Amniotic stem cell (primary cell): ENCODE measurements around the gene MATCAP1.

Source experiments
- DNase-seq: peaks from one replicate; lab custom pipeline; 2025; lab: John Stamatoyannopoulos, UW

MATCAP1 gene

DNA sequence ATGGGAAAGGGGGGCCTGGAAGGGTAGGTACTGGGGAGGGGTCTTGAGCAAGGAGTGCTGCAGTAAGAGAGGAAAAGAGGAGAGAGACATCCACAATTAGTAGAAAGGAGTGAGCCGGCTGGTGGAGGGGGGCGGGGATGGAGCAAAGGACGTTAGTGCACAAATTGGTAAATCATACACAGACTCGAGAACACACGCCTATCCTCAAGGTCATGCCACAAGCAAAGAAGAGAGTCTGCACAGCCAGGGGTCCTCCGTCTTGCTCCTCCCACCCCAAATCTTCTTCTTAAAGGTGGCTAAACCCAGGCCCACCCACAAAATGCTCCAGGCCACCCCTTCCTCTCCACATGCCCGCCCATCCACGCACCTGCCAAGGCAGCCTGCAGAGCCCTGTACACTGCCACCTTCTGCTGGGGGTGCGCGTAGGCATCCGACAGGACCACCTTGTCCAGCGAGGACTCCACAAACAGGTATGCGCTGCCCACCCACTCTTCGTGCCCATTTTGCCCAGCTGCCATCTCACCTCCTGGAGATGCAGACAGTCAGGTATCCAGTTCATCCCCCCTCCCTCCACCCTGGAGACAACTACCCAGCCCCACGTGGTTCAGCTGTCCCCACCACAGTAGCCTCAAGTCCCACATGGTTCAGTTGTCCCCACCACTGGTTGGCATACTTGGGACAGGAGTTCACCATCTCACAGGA is 27.5 kb downstream of the MATCAP1 start:
- DNase-seq, result no peak

DNA sequence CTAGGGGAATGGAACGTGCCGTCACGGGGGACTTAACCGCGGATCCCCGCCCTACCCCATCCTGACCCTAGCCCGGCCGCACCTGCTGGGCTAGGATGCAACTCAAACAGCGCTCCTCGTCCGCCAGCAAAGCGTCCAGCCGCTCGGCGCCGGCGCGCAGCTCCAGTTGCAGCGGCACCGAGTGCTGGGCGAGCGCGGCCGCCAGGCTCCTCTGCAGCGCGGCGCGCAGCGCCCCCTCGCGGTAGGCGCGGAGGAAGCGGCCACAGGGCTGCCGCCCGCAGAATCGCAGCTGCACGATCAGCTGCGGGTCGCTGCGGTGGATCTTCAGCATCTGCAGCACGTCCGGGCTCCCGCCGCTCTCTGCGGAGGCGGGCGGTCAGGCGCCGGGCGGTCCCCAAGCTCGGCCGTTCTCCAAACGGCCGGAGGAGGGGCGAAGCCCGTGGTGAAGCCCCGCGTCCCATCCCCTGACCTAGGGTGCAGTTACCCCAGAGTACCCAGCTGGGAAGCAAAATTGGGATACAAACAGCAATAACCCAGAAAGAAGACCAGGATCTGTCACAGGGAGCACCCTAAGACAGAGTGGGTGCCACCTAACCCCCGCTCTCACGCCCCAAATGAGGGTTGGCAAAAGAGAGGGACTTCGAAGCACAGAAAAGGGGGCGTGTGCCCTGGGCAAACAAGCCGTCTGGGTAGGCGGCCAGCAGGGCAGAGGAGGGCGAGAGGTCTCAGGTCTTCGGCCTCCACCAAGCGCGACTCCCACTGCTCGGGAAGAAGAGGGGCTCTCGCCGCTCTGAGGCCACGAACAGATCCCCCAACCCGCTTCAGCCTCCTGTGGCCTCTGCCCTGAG is 28.2 kb downstream of the MATCAP1 start:
- DNase-seq, result no peak

DNA sequence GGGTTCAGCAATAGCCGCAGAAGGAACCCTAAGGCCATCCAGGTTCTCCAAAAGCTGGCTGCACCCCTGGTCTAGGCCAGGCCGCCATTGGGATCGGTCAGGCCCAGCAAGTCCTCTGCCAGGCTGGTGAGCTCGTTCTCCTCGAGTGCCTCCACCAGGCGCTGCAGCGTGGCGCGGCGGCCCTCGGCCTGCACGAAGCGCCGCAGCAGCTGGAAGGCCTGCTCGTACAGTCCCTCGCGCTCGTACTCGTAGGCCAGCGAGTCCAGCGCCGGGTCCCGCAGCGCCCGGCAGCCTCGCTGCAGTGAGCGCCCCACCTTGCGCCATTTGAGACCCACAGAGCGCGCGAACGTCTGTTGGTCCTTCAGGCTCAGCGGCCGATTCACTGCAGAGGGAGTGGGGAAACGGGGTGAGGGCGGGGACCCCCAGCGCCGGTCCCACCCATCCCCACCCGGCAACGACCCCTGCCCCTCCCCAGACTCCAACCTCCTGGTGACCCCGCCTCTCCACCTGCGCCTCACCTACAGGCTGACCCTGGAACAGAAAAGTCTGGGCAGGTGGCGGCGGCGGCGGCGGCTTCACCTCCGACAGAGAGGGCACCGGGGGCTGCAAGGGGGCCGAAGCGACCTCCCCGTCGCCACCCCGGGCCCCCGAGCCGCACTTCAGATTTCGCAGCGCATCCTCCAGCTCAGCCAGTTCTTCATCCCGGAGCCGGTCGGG is 29.0 kb downstream of the MATCAP1 start:
- no peak for DNase-seq

DNA sequence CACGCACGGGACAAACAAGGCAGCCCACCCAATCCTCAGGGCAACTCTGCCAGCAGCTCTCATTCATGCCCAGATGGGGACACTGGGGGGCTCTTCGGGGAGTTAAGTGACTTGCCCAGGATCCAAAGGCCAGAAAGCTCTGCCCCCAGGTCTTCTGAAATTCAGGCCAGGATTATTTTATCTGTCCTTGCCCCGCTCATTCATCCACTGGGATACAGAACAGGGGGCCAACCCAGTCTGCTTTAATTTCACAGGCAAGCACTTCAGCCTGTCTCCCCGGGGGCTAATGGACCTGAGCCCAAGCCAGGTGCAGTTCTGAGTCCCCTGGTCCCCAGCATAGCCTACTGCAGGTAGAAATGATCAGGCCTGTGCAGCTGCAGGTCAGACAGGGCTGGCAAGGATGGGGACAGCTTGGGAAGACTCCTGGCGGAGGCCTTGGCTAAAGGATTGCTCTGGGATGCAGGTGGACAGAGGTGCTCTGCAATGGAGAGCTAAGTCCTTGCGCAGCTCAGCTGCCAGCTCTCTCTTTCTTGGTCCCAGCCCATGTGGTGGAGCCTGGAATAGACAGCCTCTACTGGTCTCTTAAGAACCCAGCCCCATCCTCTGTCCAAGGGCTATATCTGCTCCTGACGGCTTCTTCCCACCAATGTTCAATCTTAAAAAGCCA is 32.2 kb downstream of the MATCAP1 start:
- DNase-seq, result no peak

DNA sequence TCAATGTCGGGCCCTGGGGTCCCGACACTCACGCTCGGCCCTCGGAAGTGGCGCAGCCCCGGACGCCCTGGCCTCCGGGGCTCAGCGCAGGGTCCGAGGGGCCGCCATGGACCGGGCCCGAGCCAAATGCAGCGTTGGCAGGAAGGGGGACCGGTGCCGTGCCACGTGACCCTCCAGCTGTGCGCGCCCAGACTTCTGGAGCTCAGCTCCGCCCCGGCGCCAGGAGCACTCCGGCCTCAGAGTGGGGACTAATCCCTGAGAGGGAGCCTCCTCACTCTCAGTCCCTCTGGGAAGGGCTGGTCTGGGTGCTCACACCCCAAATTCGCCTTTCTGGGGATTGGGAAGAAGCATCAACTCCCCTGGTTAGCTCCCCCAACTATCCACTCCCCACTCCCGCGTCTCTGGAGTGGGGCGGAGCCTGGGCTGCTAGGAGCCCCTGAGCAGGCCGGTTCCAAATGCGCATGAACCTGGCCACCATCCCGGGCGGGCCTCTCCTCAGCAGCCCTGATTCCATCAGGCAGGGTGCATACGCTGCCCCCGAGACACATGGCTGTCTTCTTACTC is 32.8 kb downstream of the MATCAP1 start, which contains the start of gene B3GNT9:
TSS of gene B3GNT9 (minus strand) at position 166 of the 564 bp plus-strand sequence. CDS start 513 bp downstream, outside the sequence.
- DNase-seq, result peak; percentile 41

DNA sequence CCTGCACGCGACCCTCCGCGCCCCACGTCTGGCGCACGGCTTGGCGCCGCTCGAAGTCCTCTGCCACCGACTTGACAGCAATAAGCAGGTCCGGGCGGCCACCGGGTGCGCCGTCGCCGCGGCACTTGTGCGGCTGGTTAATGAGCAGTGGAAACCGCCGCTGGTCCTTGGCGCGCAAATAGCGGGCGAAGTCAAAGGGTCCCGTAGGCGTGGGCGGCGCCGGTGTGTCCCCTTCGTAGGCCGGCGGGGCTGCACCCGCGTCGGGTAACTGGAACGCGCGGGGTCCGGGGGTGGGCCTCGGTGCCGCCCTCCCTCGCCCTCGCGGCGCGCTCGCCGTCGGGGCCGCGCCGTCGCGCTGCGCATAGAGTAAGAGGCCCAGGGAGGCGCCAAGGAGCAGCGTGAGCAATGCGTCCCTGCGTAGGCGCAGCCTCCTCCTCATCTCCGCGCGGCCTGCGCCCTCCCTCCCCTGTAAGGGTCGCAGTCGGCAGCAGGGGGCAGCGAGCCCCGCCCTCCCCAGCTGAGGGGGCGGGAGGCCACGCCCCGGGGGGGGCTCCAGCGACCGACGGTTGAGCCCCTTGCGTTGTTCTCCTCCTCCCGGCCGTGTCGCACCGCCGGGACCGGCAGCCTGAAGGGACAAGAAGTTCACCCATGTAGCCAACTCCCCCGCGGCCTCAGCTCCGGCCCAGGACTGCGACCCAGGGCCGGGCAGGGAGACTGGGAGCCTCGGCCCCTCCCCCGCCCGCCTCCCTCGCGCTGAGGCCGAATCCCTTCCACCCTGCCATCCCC is 33.5 kb downstream of the MATCAP1 start:
- DNase-seq, result no peak

DNA sequence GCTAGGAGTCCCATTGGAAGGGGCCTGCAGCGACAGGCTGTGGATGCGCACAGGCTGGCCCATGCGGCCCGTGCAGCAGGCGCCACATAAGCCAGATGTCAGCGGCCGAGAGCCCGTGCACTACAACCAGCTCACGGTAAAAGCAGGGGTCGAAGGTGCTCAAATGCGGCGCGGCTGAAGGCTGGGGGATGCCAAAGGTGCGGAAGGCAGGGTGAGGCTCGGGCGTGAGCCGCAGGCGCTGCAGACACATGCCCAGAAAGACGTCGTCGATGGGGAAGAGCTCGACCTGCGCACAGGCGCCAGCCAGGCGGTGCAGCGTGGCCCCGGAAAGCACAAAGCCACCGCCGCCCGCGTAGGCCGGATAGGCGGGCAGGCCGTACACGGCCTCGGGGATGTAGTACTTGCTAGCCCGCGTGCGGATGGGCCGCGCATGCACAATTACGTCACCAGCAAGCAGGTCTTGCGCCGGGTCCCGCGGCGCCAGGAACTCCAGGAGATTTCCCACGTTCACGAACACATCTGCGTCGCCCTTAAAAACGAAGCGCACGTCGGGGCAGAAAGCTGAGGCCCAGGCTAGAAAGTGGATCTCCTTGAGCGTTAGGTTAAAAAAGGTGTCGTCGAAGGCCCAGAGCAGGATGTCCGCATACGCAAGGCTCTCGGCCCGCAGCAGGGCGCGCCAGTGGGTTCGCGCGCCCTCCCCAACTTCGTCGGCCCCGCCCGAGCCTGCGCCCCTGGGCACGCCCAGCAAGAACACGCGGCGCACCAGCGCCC is 34.3 kb downstream of the MATCAP1 start:
- no peak for DNase-seq

DNA sequence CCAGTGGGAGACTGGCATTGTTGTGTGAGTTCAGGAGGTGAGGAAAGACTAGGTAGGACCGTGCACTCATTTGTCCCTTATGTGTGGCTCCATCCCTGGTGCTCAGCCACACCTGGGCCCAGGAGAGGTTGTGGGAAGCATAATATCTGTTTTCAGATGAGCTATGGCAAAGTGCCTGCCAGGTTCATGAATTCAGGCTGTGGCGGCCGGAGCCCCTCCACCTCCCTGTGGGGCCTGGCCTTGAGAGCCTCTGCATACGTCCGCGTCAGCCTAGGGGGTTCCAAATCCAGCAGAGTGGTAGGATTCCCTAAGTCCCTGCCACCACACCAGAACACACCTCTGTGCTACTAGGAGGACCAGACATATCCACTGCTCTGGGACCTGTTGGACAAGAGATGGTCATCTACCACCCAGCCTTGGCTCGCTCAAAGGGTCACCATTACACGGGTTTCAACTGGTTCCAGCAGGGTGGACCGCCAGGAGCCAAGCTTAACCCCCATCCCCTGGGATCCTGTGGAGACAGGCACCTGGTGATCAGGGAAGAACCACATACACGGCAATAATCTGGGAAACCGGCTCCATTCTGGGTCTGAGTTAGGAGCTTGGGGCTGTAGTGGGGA is 35.0 kb downstream of the MATCAP1 start:
- no peak for DNase-seq

DNA sequence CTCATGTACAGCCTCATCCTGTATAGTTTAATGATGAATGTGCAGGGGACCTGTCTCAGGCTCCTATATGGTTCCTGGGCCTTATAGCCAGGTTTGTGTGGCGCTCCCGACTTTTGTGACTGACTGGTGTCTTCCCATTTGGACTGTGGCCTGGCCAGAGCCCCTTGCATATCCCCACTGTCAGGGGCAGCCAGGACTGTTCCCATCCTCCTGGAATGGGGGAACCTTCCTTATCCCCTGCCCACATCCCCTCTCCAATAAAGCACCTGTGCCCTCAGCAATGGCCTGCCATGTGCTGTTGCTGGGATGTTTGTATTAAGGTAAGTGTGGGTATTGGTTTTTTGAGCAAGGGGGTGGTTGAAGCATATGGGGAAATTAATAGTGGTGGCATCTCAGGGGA is 35.5 kb downstream of the MATCAP1 start:
- no peak for DNase-seq

DNA sequence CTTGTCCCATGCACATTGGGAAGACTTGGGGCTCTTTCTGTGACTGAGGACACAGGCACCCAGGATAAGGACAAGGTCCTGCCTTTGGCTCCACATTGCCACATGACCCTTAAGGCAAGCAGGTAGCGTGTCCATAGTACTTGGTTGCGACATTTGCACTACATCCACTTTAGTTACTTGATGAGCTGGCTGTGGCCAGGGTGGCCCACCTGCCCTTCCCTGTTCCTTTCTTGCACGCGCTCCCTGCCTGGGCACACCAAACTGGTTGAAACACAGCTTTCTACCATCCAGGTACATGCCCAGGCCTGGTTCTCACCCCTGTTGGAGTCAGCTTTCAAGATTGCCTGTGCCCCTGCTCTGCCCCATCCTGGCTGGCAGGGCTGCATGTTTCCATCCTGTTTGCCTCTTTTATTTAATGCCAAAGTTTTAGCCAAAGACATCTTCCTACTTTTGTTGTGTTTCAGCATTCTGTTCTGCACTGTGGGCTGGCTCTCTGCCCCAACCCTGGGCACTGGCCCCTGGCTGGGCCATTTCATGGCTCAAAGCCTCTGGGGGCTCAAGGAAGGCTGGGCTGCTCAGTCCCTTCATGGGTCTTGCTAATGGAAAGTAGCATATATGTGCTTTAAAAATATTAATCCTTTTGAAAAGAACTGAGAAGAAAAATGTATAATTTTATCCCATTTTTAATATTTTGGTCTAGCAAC is 36.2 kb downstream of the MATCAP1 start:
- no peak for DNase-seq

DNA sequence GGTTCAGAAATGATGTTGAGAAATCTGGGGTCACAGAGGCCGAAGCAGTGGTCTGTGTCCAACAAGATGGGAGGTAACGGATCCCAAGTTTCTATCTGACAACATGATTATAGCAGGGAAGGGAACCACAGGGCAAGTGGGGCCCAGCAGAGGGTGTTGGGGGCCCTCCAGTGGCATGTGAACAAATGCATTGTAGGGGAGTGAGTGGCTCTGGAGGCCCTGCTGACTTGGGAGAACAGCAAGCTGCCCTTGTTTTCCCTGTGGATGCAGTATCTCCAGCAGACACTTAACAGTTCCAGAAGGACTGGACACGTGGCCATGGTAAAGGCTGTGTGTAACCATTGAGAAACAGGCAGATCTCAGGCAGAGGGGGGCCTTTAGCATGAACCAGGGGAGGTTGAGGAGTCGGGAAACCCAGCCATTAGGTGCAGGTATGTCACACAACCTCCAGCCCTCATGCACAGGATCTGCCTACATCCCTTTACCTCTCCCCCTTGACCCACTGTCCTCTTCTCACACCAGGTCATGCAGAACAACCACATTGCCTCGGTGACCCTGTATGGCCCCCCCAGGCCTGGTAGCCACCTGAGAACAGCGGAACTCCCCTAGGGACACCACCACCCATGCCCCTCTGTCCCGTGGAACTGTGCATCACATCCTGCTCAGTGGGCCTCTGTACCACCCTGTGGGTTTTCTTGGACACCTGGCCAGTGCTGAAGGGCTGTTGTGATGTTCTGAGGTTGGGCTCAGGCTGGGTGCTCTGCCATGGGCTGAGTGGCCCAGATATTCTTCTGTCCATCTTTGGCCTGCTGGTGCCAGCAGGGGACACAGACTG is 37.0 kb downstream of the MATCAP1 start:
- DNase-seq, result no peak

DNA sequence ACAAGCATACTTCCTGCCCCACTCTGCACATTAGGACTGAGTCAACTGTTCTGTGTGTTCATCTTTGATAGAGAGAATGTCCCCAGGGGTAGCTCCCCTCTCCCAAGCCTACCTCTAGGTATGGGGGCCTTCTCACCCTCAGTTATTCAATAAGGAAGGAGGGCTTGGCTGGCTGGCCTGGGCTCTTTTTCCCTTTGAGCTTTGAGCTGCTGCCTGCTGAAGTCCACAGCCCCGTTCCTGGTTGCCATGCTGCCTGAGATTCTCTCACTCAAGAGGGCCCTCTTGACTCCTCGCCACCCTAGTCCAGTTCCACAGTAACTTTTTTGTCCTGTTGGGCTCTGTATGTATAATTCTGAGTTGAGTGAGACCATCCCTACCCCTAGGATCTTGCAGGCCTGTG is 38.0 kb downstream of the MATCAP1 start:
- no peak for DNase-seq

DNA sequence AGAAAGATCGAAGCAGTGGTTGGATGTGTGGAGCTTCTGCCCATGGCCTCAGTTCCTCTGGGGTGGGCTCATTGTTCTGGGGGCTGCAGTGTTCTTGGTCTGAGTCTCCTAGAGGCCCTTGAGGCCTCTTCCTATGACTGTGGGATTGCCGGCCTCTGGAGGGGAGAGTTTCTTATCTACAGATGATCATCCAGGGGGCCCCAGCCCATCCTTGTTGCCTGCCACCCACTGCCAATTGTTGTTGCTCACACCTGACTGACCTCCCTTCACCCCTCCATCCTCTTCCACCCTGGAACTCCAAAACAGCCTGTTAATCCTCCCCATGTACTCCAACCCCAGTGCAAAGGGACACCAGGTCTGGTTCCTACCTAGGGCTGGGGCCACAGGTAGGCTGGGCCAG is 38.8 kb downstream of the MATCAP1 start:
- DNase-seq, result no peak

DNA sequence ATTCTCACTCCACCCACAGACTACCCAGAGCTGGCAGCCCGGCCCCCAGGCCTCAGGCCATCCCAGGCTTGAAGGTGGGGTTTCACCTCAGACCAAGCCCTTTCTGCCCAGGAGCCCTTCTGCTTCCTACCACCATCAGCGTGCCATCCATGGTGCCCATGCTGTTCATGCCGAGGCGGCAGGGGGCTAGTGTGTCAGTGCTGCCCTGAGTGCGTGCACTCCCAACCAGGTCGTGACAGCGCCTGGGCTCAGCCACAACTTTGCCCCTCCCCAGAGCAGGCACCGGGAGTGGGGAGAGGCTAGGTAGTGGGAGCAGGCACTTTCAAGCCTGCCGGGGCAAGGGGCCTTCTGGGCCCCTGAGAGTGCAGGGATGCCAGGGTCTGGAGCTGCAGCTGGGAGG is 41.4 kb downstream of the MATCAP1 start:
- DNase-seq, result no peak

DNA sequence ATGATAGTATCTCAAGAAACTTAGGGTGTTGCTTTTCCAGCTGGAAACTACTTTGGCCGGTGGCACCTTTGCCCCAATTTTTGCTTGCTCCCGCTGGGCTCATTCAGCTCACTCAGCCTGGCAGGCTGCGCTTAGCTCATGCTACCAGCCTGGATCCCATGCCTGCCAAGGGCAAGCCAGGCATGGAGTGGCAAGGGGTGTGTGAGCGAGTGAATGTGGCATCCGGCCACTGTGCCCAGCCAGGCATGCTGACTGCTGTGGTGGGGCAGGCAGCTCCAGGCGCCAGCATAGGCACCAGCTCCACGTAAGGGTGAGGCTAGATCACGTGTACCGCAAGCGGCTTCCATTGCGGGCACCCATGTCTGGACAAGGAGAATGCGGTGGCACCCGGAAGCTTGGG is 42.4 kb downstream of the MATCAP1 start:
- DNase-seq, result no peak

DNA sequence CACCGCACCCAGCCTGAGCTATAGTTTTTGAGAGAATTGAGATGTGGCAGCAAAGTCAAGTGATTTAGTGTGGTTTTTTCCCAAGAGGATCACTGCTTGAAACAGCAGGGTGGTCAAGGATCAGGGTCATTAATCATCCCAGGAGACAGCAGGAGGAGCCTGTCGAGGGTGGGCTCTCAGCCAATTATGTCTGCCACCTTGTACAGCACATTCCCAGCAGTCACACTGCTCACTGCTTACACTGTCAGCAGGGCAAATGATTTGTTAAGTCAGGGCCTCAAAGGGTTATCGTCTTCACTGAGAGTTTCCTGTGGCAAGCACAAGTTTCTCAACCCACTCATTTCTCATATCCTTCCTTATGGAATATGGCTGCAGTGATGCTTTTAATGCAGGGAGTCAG is 46.2 kb downstream of the MATCAP1 start:
- no peak for DNase-seq

DNA sequence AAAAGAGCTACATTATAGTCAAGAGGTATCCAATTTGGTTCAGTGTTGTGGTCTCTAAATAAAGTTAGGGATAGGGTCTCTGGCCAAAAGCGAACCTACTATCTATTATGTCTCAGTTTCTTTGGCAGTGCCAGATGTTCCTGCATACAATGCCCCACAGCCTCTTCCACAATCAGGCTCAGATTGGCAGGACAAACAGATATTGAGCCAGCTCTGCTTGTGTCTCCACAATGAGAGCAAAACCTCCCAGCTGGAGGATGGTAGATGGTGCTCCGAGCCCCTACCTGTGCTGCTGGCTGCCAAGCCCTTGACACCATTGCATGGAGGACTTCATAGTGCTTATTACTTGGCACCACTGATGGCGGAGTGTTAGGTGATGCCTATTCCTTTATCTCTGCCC is 54.3 kb downstream of the MATCAP1 start:
- DNase-seq, result no peak

DNA sequence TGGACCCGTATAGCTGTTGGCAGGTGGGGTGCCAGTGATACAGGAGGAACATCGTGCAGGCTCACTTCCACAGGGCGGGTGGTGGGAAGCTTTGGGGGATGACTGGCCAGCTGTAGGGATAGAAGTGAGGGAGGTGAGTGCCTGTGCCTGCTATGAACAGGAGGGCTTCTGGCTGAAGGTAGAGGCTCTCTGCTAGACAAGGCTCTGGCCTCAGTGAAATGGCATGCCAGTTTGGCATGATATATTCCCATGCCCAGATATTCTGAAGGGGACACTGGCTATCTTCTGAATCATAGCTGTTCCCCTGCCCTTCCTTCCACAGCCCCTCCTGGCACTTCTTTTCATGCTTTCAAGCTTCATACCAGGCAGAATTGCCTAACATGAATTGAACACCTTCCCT is 54.9 kb downstream of the MATCAP1 start:
- DNase-seq, result no peak
